HUES6 (cell line): ENCODE data around the gene ASCL1.

Experiments used
- H3K27ac ChIP-seq: 2 replicates; pipeline ENCODE4 v1.7.0; 2013; ENCODE audit warnings: low read depth, mild to moderate bottlenecking, low read length, inconsistent platforms
- H3K27me3 ChIP-seq: 2 replicates; pipeline ENCODE4 v1.6.1; 2013; ENCODE audit warnings: low read length; ENCODE audit not compliant: control insufficient read depth, insufficient read depth
- H3K36me3 ChIP-seq: 2 replicates; pipeline ENCODE4 v1.6.1; 2013; ENCODE audit warnings: low read length; ENCODE audit not compliant: control insufficient read depth, insufficient read depth
- H3K4me1 ChIP-seq: 2 replicates; pipeline ENCODE4 v1.6.1; 2013; ENCODE audit warnings: low read length; ENCODE audit not compliant: control insufficient read depth, insufficient read depth
- H3K4me3 ChIP-seq: 2 replicates; pipeline ENCODE4 v1.5.1; 2013; ENCODE audit warnings: low read depth, low read length
- H3K9ac ChIP-seq: one replicate; pipeline ENCODE4 v1.6.1; 2013; ENCODE audit warnings: mild to moderate bottlenecking, low read length
- H3K9me3 ChIP-seq: 2 replicates; pipeline ENCODE4 v1.6.1; 2013; ENCODE audit warnings: low read depth, low read length; ENCODE audit not compliant: control insufficient read depth, insufficient read depth

Gene ASCL1

GRCh38 chr12:102980350-102980749, 22.9 kb downstream of the ASCL1 start:
- no peaks in the 10 kb centered on the region for H3K36me3 ChIP-seq
- H3K4me3 ChIP-seq: no peak overlapping the region
- H3K9ac ChIP-seq: no peak overlapping the region
- H3K27ac ChIP-seq: no peak overlapping the region
- peaks cover 21% of the 10 kb centered on the region for H3K27me3 ChIP-seq
- no peaks in the 10 kb centered on the region for H3K4me1 ChIP-seq
- H3K9me3 ChIP-seq: no peaks in the 10 kb centered on the region

DNA sequence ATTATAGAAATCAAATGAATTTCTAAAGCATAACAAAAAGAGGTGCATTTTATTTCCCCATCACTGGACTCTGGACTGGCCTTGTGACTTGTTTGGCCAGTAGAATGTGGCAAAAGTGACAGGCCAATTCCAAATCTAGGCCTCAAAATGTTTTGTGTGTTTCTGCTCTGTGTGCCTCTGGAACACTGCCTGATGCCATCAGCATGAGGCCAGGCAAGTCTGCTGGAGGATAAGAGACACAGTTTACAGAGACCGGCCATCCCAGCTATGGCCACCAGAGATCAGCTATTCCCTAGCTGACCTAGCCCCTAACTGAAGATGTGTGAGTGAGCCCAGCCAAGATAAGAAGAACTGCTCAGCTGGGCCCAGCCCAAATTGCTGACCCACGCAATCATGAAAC, 32.9 kb downstream of the ASCL1 start:
- Histone ChIP-seq H3K9ac (no peak overlapping the region), H3K27me3 (peaks cover 4% of the 10 kb centered on the region; the same call in 1 of the 2 replicates), H3K27ac (no peak overlapping the region), H3K36me3 (no peaks in the 10 kb centered on the region), H3K4me3 (no peak overlapping the region), H3K9me3 (no peaks in the 10 kb centered on the region), H3K4me1 (no peaks in the 10 kb centered on the region)

DNA sequence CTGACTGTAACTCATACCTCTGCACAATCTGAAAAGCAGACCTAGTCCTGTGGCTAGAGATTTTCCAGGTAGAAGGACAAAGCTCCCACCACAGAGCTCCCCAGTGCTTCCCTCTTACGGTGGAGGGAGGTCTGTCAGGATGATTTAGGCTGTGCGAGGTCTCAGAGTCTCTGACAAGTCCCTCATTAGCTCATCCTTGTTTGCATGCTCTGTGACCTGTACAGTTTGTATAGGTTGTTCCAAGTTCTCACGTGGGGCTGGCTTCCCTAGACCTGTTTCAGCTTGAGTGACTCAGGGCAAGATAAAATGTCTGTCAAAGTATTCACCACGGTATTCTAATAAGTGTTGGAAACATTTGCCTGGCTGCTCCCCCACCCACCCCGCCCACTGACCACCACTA, 34.8 kb downstream of the ASCL1 start:
- no peak overlapping the region for H3K27ac ChIP-seq
- H3K9ac ChIP-seq: no peak overlapping the region
- peaks cover 4% of the 10 kb centered on the region; the same call in 1 of the 2 replicates for H3K27me3 ChIP-seq
- no peaks in the 10 kb centered on the region for H3K36me3 ChIP-seq
- H3K9me3 ChIP-seq: peaks cover 8% of the 10 kb centered on the region
- no peaks in the 10 kb centered on the region for H3K4me1 ChIP-seq
- H3K4me3 ChIP-seq: no peak overlapping the region

GRCh38 chr12:102992720-102993119, 35.2 kb downstream of the ASCL1 start:
- no peak overlapping the region for H3K27ac ChIP-seq
- H3K4me3 ChIP-seq: no peak overlapping the region
- no peaks in the 10 kb centered on the region for H3K36me3 ChIP-seq
- H3K4me1 ChIP-seq: no peaks in the 10 kb centered on the region
- peaks cover 12% of the 10 kb centered on the region for H3K9me3 ChIP-seq
- H3K27me3 ChIP-seq: peaks cover 4% of the 10 kb centered on the region; the same call in 1 of the 2 replicates
- H3K9ac ChIP-seq: no peak overlapping the region

GRCh38 chr12:102993537-102993936, 36.1 kb downstream of the ASCL1 start:
- no peak overlapping the region for H3K9ac ChIP-seq
- H3K4me3 ChIP-seq: no peak overlapping the region
- H3K9me3 ChIP-seq: peaks cover 20% of the 10 kb centered on the region
- H3K36me3 ChIP-seq: no peaks in the 10 kb centered on the region
- H3K4me1 ChIP-seq: no peaks in the 10 kb centered on the region
- no peak overlapping the region for H3K27ac ChIP-seq
- H3K27me3 ChIP-seq: peaks cover 4% of the 10 kb centered on the region; the same call in 1 of the 2 replicates

- H3K9me3 ChIP-seq: peaks cover 27% of the 10 kb centered on the region
- no peaks in the 10 kb centered on the region for H3K4me1 ChIP-seq
- H3K27ac ChIP-seq: no peak overlapping the region
- no peaks in the 10 kb centered on the region for H3K36me3 ChIP-seq
- H3K27me3 ChIP-seq: peaks cover 4% of the 10 kb centered on the region; the same call in 1 of the 2 replicates
- no peak overlapping the region for H3K4me3 ChIP-seq
- no peak overlapping the region for H3K9ac ChIP-seq
Observed at GRCh38 chr12:102995372-102995771, 37.9 kb downstream of the ASCL1 start.
